HG02610 (cell line): ENCODE measurements around the gene C10orf67.
A peak's percentile ranks its signal among the peaks of the same experiment; 100 is the strongest.
"Not testable (repeated sequence)": the region's sequence is repeated elsewhere in the genome, so short reads cannot be mapped to it uniquely, and the experiment has no call there.

Source experiments
- ATAC-seq: cut with Tn5 transposase; IDR thresholded peaks from one replicate; pipeline ENCODE4 v1.9.1; 2021; ENCODE audit warnings: mild to moderate bottlenecking, moderate library complexity; ENCODE audit not compliant: unreplicated experiment

The C10orf67 gene

GRCh38 chr10:23362879-23363792, 18.5 kb upstream of the C10orf67 start:
- ATAC-seq = peak; percentile 48

- peak; percentile 32 for ATAC-seq
These were observed 17.7 kb upstream of the C10orf67 start for GRCh38 chr10:23362069-23362830.

- ATAC-seq = no peak
These were observed 17.1 kb upstream of the C10orf67 start for GRCh38 chr10:23361665-23362064.

- ATAC-seq = no peak
These were observed 15.2 kb upstream of the C10orf67 start for GRCh38 chr10:23359692-23360380.

- ATAC-seq = no peak
These were observed 13.8 kb upstream of the C10orf67 start for GRCh38 chr10:23358357-23358756.

- ATAC-seq = no peak
These were observed 10.2 kb upstream of the C10orf67 start for GRCh38 chr10:23354630-23355279.

GRCh38 chr10:23351926-23352519, 7.4 kb upstream of the C10orf67 start:
- no peak for ATAC-seq

- ATAC-seq = not testable (repeated sequence)
These were observed 6.1 kb upstream of the C10orf67 start for GRCh38 chr10:23350706-23351105.

GRCh38 chr10:23345861-23346260, 1.3 kb upstream of the C10orf67 start:
- no peak for ATAC-seq

- ATAC-seq = no peak
These were observed 881 bp downstream of the C10orf67 start for GRCh38 chr10:23343591-23344240.

GRCh38 chr10:23342213-23342884, 2.2 kb downstream of the C10orf67 start:
- ATAC-seq = no peak

- no peak for ATAC-seq
These were observed 3.6 kb downstream of the C10orf67 start for GRCh38 chr10:23341004-23341403.

- ATAC-seq = no peak
These were observed 4.2 kb downstream of the C10orf67 start for GRCh38 chr10:23340354-23340753.

- no peak for ATAC-seq
These were observed 5.7 kb downstream of the C10orf67 start for GRCh38 chr10:23338886-23339285.

- ATAC-seq = no peak
These were observed 6.3 kb downstream of the C10orf67 start for GRCh38 chr10:23338155-23338828.

- peak; percentile 38 for ATAC-seq
These were observed 7.0 kb downstream of the C10orf67 start for GRCh38 chr10:23337616-23338015.

- ATAC-seq = no peak
These were observed 12.9 kb downstream of the C10orf67 start for GRCh38 chr10:23331567-23332301.

GRCh38 chr10:23330948-23331347, 13.6 kb downstream of the C10orf67 start:
- ATAC-seq = no peak
